Stimulated activated naive CD8-positive, alpha-beta T cell treated with anti-CD3 and anti-CD28 coated beads, Interleukin-15, Interleukin-2, amounts not matched to agents 100 ng/mL and 50 ng/mL, for 24 hours (primary cell): ENCODE results near the gene SIX6.

Source experiments
- H3K27ac Mint-ChIP-seq: one replicate; pipeline ENCODE4 v1.8.0; 2021; ENCODE audit warnings: mild to moderate bottlenecking, mixed read lengths
- H3K27me3 Mint-ChIP-seq: one replicate; pipeline ENCODE4 v1.8.0; 2021; ENCODE audit warnings: mixed read lengths
- H3K36me3 Mint-ChIP-seq: one replicate; pipeline ENCODE4 v1.8.0; 2021; ENCODE audit warnings: low read depth, mixed read lengths
- H3K4me1 Mint-ChIP-seq: one replicate; pipeline ENCODE4 v1.8.0; 2021; ENCODE audit warnings: low read depth, mixed read lengths
- H3K4me3 Mint-ChIP-seq: one replicate; pipeline ENCODE4 v1.8.0; 2021; ENCODE audit warnings: mild to moderate bottlenecking, mixed read lengths
- H3K9me3 Mint-ChIP-seq: one replicate; pipeline ENCODE4 v1.8.0; 2021; ENCODE audit warnings: mixed read lengths

Gene SIX6

GRCh38 chr14:60561845-60562746, 53.1 kb downstream of the SIX6 start:
- Mint-ChIP-seq H3K27me3 (peaks cover 12% of the 10 kb centered on the region), H3K4me3 (no peak overlapping the region), H3K4me1 (no peaks in the 10 kb centered on the region), H3K36me3 (no peaks in the 10 kb centered on the region), H3K9me3 (no peaks in the 10 kb centered on the region), H3K27ac (no peak overlapping the region)
